Bronchial epithelial cell (primary cell): Measurements from ENCODE around the gene FNIP1. TPM values are rescaled to one million over a fixed set of nuclear protein-coding genes. Genes with fewer than 3 reads are reported as not detected.
A peak's percentile ranks its signal among the peaks of the same experiment; 100 is the strongest.

Source experiments
- DNase-seq: peaks from one replicate; pipeline ENCODE4 v3.0.0-alpha.2; 2010; ENCODE audit warnings: low read depth
- FAIRE-seq: peaks from 2 replicates; lab custom pipeline; 2011; peaks lifted over from hg19 to GRCh38; lab: Jason Lieb, UNC
- H3K27me3 ChIP-seq: 2 replicates; pipeline ENCODE4 v1.5.1; 2011; ENCODE audit warnings: low read length; ENCODE audit not compliant: control insufficient read depth, insufficient read depth
- H3K36me3 ChIP-seq: 2 replicates; pipeline ENCODE4 v1.5.1; 2011; ENCODE audit warnings: low read length; ENCODE audit not compliant: control insufficient read depth, insufficient read depth
- H3K4me3 ChIP-seq: 2 replicates; pipeline ENCODE4 v1.5.1; 2011; ENCODE audit warnings: mild to moderate bottlenecking, low read depth, low read length, control low read depth
- CTCF ChIP-seq: IDR thresholded peaks from 2 replicates; pipeline ENCODE4 v1.5.1; 2011; ENCODE audit warnings: mild to moderate bottlenecking, moderate library complexity, low read length, control low read depth, inconsistent platforms; ENCODE audit not compliant: insufficient read depth, severe bottlenecking
- total RNA-seq: library from RNA; depleted of rRNA; stranded (reverse); fragments of >200 nt; gene quantifications from 2 replicates; pipeline ENCODE4 v1.2.1, GENCODE V29; 2014

The FNIP1 gene
- total RNA-seq, 1 donor from 2014 or later = 45.0 TPM

- FAIRE-seq (no peak), DNase-seq (no peak)
- Histone ChIP-seq H3K4me3 (no peak overlapping the region), H3K27me3 (no peaks in the 10 kb centered on the region), H3K36me3 (no peaks in the 10 kb centered on the region)
- no peak for TF ChIP-seq CTCF
These were observed 159.1 kb downstream of the FNIP1 start for GRCh38 chr5:131637694-131638093.

GRCh38 chr5:131635684-131636572 is 160.9 kb downstream of the FNIP1 start:
- no peaks in the 10 kb centered on the region for H3K36me3 ChIP-seq
- peak overlapping the region; percentile 86 for H3K4me3 ChIP-seq
- no peak for TF ChIP-seq CTCF
- no peak for DNase-seq
- H3K27me3 ChIP-seq = no peaks in the 10 kb centered on the region
- no peak for FAIRE-seq

GRCh38 chr5:131634996-131635683 is 161.7 kb downstream of the FNIP1 start, which contains the start of gene RAPGEF6:
Gene RAPGEF6, minus strand, starts transcription at chr5:131635229. Its CDS starts 199 bp downstream, at chr5:131635030.
- peak; percentile 6 for TF ChIP-seq CTCF
- FAIRE-seq (peak; percentile 86), DNase-seq (peak; percentile 99)
- Histone ChIP-seq H3K4me3 (peak within 1 kb of the TSS; percentile 86), H3K36me3 (no peaks in the 10 kb centered on the region), H3K27me3 (no peaks in the 10 kb centered on the region)

DNA sequence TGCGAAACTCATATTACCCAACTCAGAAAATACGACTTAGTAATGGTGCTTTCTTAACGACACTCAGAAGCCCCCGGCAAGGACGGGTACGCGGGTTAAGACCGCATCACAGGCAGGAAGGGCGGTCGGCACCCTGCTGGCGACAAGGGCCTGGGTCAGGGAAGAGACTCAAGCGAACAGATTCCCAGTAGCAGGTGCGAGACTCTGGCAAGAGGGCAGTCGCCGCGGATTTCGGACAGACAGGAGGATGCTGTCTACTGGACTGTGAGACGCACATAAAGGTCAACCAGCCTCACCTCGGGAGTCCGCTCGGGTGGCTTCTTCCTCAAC is 162.2 kb downstream of the FNIP1 start:
- no peak for FAIRE-seq
- TF ChIP-seq CTCF = peak; percentile 12
- peak; percentile 38 for DNase-seq
- Histone ChIP-seq H3K36me3 (no peaks in the 10 kb centered on the region), H3K27me3 (no peaks in the 10 kb centered on the region), H3K4me3 (peak overlapping the region; percentile 86)

- FAIRE-seq (no peak), DNase-seq (no peak)
- Histone ChIP-seq H3K27me3 (no peaks in the 10 kb centered on the region), H3K4me3 (peak overlapping the region; percentile 86), H3K36me3 (no peaks in the 10 kb centered on the region)
- no peak for TF ChIP-seq CTCF
These were observed 162.6 kb downstream of the FNIP1 start for GRCh38 chr5:131634238-131634637.
